ENCODE data around the gene ASF1A. TPM values are rescaled to one million over a fixed set of nuclear protein-coding genes. Genes with fewer than 3 reads are reported as not detected.

The ASF1A gene
- total RNA-seq, 6 experiments from 2014 or later = 5.8 to 15.3 (median 8.3) TPM

DNA sequence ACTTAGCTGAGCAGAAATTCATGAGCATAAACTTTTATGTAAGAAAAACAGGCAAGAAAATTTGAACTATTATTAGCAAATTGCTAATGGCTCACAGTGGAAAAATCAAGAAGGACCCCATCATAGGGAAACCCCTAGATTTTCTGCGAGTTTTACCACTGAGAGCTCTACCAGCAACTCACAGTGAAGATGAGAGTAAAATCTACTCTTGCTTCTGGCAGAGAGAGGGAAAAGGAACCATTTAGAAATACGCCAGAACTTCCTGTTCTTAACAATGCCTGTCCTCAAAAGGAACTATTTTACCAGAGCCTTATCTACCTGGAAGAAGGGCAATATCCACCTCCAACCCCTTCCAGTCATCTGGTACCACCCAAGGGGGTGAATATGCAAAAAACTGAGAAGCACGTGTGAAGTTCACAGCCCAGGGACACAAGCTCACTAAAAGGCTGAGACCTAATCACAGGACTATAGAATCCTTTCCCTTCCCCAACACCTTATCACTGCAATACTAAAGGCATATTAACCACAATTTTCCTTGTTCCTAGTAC is 34.4 kb upstream of the ASF1A start:
- no peaks in the 10 kb centered on the region for H3K9me3 ChIP-seq
- no peaks in the 10 kb centered on the region for H3K4me1 ChIP-seq
- DNase-seq (no peak), ATAC-seq (no peak)
- no peak overlapping the region for H3K27ac ChIP-seq
- H3K4me3 ChIP-seq = no peak overlapping the region
- no peaks in the 10 kb centered on the region for H3K36me3 ChIP-seq
- no peaks in the 10 kb centered on the region for H3K27me3 ChIP-seq
- TF ChIP-seq POLR2A (IDR thresholded peaks at IDR 0.05) (no peak), CTCF (IDR thresholded peaks at IDR 0.05) (no peak)
- intact Hi-C loops (cut with DNase I) = no loop called here
- WGBS (ENCODE audit: insufficient coverage, low coverage, low lambda C conversion rate, missing lambda C conversion rate) = 62% methylated on average over 3 of the region's 3 CpGs

- no peaks in the 10 kb centered on the region for H3K36me3 ChIP-seq
- TF ChIP-seq POLR2A (IDR thresholded peaks at IDR 0.05) (no peak), CTCF (IDR thresholded peaks at IDR 0.05) (no peak)
- H3K27me3 ChIP-seq = no peaks in the 10 kb centered on the region
- H3K4me1 ChIP-seq = no peaks in the 10 kb centered on the region
- DNase-seq (no peak), ATAC-seq (no peak)
- intact Hi-C loops (cut with DNase I) = no loop called here
- H3K4me3 ChIP-seq = no peak overlapping the region
- H3K27ac ChIP-seq = no peak overlapping the region
- WGBS (ENCODE audit: insufficient coverage, low coverage, low lambda C conversion rate, missing lambda C conversion rate) = 89% methylated on average over 1 of the region's 1 CpG
- H3K9me3 ChIP-seq = no peaks in the 10 kb centered on the region
These were observed 33.6 kb upstream of the ASF1A start for GRCh38 chr6:118860363-118860762.

- DNase-seq = no peak
- H3K4me1 ChIP-seq = no peaks in the 10 kb centered on the region
- H3K27me3 ChIP-seq = no peaks in the 10 kb centered on the region
- no peak for ATAC-seq
- WGBS (ENCODE audit: insufficient coverage, low coverage, low lambda C conversion rate, missing lambda C conversion rate) = 83% methylated on average over 1 of the region's 10 CpGs
- H3K4me3 ChIP-seq = no peak overlapping the region
- H3K36me3 ChIP-seq = no peaks in the 10 kb centered on the region
- H3K27ac ChIP-seq = no peak overlapping the region
- intact Hi-C loops (cut with DNase I) = no loop called here
- no peaks in the 10 kb centered on the region for H3K9me3 ChIP-seq
- no peak for TF ChIP-seq POLR2A (IDR thresholded peaks at IDR 0.05)
- no peak for TF ChIP-seq CTCF (IDR thresholded peaks at IDR 0.05)
These were observed 33.1 kb upstream of the ASF1A start for GRCh38 chr6:118860880-118861279.

DNA sequence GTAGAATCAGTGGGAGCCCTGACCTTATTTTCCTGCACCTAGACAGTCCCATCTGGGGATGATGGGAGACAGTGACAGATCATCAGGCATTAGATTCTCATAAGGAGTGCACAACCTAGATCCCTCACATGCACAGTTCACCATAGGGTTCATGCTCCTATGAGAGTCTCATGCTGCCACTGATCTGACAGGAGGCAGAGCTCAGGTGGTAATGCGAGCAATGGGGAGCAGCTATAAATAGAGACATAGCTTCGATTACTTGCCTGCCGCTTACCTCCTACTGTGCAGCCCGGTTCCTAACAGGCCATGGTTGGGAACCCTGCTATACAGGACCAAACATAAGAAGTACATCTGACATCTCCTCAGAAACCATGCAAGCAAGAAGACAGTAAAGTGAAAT is 31.5 kb upstream of the ASF1A start:
- ATAC-seq (no peak), DNase-seq (no peak)
- no peak overlapping the region for H3K4me3 ChIP-seq
- WGBS (ENCODE audit: insufficient coverage, low coverage, low lambda C conversion rate, missing lambda C conversion rate) = 100% methylated on average over 3 of the region's 4 CpGs
- H3K27ac ChIP-seq = no peak overlapping the region
- H3K4me1 ChIP-seq = no peaks in the 10 kb centered on the region
- no peaks in the 10 kb centered on the region for H3K36me3 ChIP-seq
- H3K9me3 ChIP-seq = no peaks in the 10 kb centered on the region
- intact Hi-C loops (cut with DNase I) = no loop called here
- TF ChIP-seq CTCF (IDR thresholded peaks at IDR 0.05) (no peak), POLR2A (IDR thresholded peaks at IDR 0.05) (no peak)
- no peaks in the 10 kb centered on the region for H3K27me3 ChIP-seq
